Prostate gland (tissue), 2 donors: ENCODE data around the gene RASAL2.

Source experiments
- CTCF ChIP-seq, 4 experiments: fragments of 200-600 bp in 2 of 4; fragments of 450-650 bp in 2 of 4; sonication (generic) in 2 of 4; IDR thresholded peaks; 1 replicate in 3 of 4; 2 replicates in 1 of 4; pipeline ENCODE4 v1.5.1; 2016 to 2019; ENCODE audit warnings: antibody characterized with exemption in 4 of 4, mild to moderate bottlenecking in 2 of 4, moderate library complexity in 2 of 4
- POLR2A ChIP-seq: fragments of 450-650 bp; IDR thresholded peaks from one replicate; pipeline ENCODE4 v1.6.1; 2016; ENCODE audit warnings: antibody characterized with exemption, mild to moderate bottlenecking

- TF ChIP-seq CTCF (IDR thresholded peaks at IDR 0.05) (no peak), POLR2A (no peak)
Measured at GRCh38 chr1:178361847-178362246, 267.9 kb downstream of the RASAL2 start.
